ENCODE data around the gene CAPZA2. TPM values are rescaled to one million over a fixed set of nuclear protein-coding genes. Genes with fewer than 3 reads are reported as not detected.

CAPZA2 gene
- total and polyA plus RNA-seq, 2 experiments from 2014 or later: 49.1 to 106 TPM

DNA sequence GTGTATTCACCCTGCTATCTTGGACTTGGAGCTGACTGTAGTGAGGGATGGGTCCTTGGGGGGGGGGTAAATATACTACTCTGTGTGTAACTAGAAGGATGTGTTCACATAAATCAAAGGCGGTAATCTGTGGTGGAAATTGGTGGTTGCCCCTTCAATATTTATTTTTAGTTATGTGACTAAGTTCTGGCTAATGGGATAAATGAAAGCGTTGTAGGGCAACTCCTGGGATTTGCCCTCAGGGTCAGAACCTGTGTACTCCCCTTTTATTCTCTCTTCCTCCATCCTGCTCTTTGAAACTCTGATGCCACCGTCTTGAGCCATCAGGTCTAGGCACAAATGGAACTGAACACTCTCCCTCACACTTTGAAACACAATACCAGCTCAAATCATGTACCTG lies 66.6 kb downstream of the CAPZA2 start:
- no peaks in the 10 kb centered on the region for H4K20me1 ChIP-seq (replicated peaks; ENCODE audit: insufficient read depth)
- TF ChIP-seq, protein P1, sequence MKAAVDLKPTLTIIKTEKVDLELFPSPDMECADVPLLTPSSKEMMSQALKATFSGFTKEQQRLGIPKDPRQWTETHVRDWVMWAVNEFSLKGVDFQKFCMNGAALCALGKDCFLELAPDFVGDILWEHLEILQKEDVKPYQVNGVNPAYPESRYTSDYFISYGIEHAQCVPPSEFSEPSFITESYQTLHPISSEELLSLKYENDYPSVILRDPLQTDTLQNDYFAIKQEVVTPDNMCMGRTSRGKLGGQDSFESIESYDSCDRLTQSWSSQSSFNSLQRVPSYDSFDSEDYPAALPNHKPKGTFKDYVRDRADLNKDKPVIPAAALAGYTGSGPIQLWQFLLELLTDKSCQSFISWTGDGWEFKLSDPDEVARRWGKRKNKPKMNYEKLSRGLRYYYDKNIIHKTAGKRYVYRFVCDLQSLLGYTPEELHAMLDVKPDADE (IDR thresholded peaks at IDR 0.05): no peak
- TF ChIP-seq ZNF114 (CRISPR knock-in tag; IDR thresholded peaks at IDR 0.05): no peak
- TF ChIP-seq, protein P2, sequence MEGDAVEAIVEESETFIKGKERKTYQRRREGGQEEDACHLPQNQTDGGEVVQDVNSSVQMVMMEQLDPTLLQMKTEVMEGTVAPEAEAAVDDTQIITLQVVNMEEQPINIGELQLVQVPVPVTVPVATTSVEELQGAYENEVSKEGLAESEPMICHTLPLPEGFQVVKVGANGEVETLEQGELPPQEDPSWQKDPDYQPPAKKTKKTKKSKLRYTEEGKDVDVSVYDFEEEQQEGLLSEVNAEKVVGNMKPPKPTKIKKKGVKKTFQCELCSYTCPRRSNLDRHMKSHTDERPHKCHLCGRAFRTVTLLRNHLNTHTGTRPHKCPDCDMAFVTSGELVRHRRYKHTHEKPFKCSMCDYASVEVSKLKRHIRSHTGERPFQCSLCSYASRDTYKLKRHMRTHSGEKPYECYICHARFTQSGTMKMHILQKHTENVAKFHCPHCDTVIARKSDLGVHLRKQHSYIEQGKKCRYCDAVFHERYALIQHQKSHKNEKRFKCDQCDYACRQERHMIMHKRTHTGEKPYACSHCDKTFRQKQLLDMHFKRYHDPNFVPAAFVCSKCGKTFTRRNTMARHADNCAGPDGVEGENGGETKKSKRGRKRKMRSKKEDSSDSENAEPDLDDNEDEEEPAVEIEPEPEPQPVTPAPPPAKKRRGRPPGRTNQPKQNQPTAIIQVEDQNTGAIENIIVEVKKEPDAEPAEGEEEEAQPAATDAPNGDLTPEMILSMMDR (conservative IDR thresholded peaks at IDR 0.05; ENCODE audit: low read depth in 2 of 2): no peak
- peaks cover 8% of the 10 kb centered on the region for H3K4me1 Mint-ChIP-seq
- H3K36me3 ChIP-seq (ENCODE audit: insufficient read depth): no peaks in the 10 kb centered on the region
- 0 out of 2 replicates have a peak overlapping the region, but pooled peaks have one; percentile 43 for H2AFZ ChIP-seq
- H3K79me2 ChIP-seq (replicated peaks; ENCODE audit: insufficient read depth): no peaks in the 10 kb centered on the region
- ATAC-seq (no peak), DNase-seq (ENCODE audit: low spot score) (no peak)
- no peak overlapping the region for H3K27ac Mint-ChIP-seq
- peaks cover 12% of the 10 kb centered on the region for H3K4me1 ChIP-seq (ENCODE audit: insufficient read depth)
- no peaks in the 10 kb centered on the region for H3K27me3 ChIP-seq (ENCODE audit: insufficient read depth)
- H3K4me2 ChIP-seq: no peak overlapping the region
- H3K9me3 Mint-ChIP-seq: no peaks in the 10 kb centered on the region; the same call in 2 of the 3 replicates
- H3K27me3 Mint-ChIP-seq (ENCODE audit: insufficient read depth, low read depth, poor library complexity): peaks cover 2% of the 10 kb centered on the region
- no peak overlapping the region for H3K4me3 Mint-ChIP-seq
- H3K9me2 ChIP-seq (ENCODE audit: insufficient read depth): no peaks in the 10 kb centered on the region
- no peaks in the 10 kb centered on the region for H3K36me3 Mint-ChIP-seq (ENCODE audit: low read depth)
- 0 out of 2 replicates have a peak, but pooled peaks cover 4% of the 10 kb centered on the region for H3F3A ChIP-seq (replicated peaks; ENCODE audit: low read depth)
- no peak overlapping the region for H3K27ac ChIP-seq (ENCODE audit: low read depth)
- H3K4me3 ChIP-seq: no peak overlapping the region

DNA sequence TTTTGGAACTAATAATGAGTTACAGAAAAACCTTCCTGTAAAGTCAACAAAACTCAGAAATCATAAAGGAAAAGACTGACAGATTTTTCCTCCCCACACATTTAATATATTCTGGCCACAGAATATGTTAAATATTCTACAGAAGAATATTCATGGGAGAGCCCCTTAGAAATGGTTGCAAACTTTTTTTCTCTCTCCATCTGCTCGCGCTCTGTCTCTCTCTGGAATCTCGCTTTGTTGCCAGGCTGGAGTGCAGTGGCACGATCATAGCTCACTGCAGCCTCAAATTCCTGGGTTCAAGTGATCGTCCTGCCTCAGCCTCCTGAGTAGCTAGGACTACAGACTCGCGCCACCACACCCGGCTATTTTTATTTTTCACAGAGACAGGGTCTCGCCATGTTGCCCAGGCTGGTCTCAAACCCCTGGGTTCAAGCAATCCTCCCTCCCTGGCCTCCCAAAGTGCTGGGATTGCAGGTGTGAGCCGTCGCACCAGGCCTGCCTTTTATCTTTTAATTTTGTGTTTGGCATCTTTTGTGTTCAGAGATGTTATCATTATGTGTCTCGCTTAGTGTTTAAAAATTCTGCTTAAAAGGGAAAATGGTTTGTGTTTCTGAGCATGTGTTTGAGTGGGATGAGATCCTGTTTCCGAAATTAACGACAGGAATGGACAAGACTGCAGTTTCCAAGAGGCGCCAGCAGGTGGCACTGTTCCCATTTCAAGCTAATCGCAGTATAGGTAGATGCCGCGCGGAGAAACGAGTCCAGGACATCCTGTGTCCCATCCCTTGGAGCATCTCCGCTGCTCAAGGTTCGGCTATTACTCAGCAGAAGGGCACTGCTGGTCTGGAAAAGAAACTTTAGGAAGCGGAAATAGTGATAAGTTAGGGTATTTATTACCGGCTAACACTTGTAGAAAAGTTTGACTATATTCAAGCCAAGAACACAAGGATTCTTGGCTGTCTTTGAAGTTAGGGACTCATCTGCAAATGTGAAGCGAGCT lies 67.8 kb downstream of the CAPZA2 start:
- DNase-seq (ENCODE audit: low spot score) (peak; percentile 96), ATAC-seq (peak; percentile 98)
- Histone ChIP-seq H4K20me1 (replicated peaks; ENCODE audit: insufficient read depth) (no peaks in the 10 kb centered on the region), H3K79me2 (replicated peaks; ENCODE audit: insufficient read depth) (no peaks in the 10 kb centered on the region), H2AFZ (peak overlapping the region; percentile 8; the same call in 1 of the 2 replicates), H3K4me3 (no peak overlapping the region), H3K4me2 (no peak overlapping the region), H3F3A (replicated peaks; ENCODE audit: low read depth) (0 out of 2 replicates have a peak, but pooled peaks cover 4% of the 10 kb centered on the region), H3K27ac (ENCODE audit: low read depth) (no peak overlapping the region), H3K36me3 (ENCODE audit: insufficient read depth) (no peaks in the 10 kb centered on the region), H3K9me2 (ENCODE audit: insufficient read depth) (no peaks in the 10 kb centered on the region), H3K4me1 (ENCODE audit: insufficient read depth) (peaks cover 12% of the 10 kb centered on the region), H3K27me3 (ENCODE audit: insufficient read depth) (no peaks in the 10 kb centered on the region)
- Mint-ChIP-seq H3K27ac (no peak overlapping the region), H3K27me3 (ENCODE audit: insufficient read depth, low read depth, poor library complexity) (peaks cover 2% of the 10 kb centered on the region), H3K36me3 (ENCODE audit: low read depth) (no peaks in the 10 kb centered on the region), H3K4me1 (peaks cover 11% of the 10 kb centered on the region), H3K4me3 (no peak overlapping the region), H3K9me3 (no peaks in the 10 kb centered on the region; the same call in 2 of the 3 replicates)
- TF ChIP-seq, protein P2 (conservative IDR thresholded peaks at IDR 0.05; ENCODE audit: low read depth in 2 of 2): peak; percentile 96 to 97
- TF ChIP-seq ZNF114 (CRISPR knock-in tag; IDR thresholded peaks at IDR 0.05): no peak
- no peak for TF ChIP-seq EZH2phosphoT487 (IDR thresholded peaks at IDR 0.05; ENCODE audit: unreplicated experiment)
- TF ChIP-seq, protein P3, sequence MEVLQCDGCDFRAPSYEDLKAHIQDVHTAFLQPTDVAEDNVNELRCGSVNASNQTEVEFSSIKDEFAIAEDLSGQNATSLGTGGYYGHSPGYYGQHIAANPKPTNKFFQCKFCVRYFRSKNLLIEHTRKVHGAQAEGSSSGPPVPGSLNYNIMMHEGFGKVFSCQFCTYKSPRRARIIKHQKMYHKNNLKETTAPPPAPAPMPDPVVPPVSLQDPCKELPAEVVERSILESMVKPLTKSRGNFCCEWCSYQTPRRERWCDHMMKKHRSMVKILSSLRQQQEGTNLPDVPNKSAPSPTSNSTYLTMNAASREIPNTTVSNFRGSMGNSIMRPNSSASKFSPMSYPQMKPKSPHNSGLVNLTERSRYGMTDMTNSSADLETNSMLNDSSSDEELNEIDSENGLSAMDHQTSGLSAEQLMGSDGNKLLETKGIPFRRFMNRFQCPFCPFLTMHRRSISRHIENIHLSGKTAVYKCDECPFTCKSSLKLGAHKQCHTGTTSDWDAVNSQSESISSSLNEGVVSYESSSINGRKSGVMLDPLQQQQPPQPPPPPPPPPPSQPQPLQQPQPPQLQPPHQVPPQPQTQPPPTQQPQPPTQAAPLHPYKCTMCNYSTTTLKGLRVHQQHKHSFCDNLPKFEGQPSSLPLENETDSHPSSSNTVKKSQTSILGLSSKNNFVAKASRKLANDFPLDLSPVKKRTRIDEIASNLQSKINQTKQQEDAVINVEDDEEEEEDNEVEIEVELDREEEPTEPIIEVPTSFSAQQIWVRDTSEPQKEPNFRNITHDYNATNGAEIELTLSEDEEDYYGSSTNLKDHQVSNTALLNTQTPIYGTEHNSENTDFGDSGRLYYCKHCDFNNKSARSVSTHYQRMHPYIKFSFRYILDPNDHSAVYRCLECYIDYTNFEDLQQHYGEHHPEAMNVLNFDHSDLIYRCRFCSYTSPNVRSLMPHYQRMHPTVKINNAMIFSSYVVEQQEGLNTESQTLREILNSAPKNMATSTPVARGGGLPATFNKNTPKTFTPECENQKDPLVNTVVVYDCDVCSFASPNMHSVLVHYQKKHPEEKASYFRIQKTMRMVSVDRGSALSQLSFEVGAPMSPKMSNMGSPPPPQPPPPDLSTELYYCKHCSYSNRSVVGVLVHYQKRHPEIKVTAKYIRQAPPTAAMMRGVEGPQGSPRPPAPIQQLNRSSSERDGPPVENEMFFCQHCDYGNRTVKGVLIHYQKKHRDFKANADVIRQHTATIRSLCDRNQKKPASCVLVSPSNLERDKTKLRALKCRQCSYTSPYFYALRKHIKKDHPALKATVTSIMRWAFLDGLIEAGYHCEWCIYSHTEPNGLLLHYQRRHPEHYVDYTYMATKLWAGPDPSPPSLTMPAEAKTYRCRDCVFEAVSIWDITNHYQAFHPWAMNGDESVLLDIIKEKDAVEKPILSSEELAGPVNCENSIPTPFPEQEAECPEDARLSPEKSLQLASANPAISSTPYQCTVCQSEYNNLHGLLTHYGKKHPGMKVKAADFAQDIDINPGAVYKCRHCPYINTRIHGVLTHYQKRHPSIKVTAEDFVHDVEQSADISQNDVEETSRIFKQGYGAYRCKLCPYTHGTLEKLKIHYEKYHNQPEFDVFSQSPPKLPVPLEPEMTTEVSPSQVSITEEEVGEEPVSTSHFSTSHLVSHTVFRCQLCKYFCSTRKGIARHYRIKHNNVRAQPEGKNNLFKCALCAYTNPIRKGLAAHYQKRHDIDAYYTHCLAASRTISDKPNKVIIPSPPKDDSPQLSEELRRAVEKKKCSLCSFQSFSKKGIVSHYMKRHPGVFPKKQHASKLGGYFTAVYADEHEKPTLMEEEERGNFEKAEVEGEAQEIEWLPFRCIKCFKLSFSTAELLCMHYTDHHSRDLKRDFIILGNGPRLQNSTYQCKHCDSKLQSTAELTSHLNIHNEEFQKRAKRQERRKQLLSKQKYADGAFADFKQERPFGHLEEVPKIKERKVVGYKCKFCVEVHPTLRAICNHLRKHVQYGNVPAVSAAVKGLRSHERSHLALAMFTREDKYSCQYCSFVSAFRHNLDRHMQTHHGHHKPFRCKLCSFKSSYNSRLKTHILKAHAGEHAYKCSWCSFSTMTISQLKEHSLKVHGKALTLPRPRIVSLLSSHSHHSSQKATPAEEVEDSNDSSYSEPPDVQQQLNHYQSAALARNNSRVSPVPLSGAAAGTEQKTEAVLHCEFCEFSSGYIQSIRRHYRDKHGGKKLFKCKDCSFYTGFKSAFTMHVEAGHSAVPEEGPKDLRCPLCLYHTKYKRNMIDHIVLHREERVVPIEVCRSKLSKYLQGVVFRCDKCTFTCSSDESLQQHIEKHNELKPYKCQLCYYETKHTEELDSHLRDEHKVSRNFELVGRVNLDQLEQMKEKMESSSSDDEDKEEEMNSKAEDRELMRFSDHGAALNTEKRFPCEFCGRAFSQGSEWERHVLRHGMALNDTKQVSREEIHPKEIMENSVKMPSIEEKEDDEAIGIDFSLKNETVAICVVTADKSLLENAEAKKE (CRISPR knock-in tag; IDR thresholded peaks at IDR 0.05): 0 out of 2 replicates have a peak, but pooled peaks have one; percentile 35

Measured in GM23338 (cell line).